Measurements from ENCODE around the gene GJD3. TPM values are rescaled to one million over a fixed set of nuclear protein-coding genes. Genes with fewer than 3 reads are reported as not detected.

Gene GJD3
- total and polyA plus RNA-seq, 12 donors: 0.44 to 8.7 (median 1.9) TPM; not detected in 3

GRCh38 chr17:40355123-40355803, 9.3 kb downstream of the GJD3 start:
- peak overlapping the region in 2 of 5 donors; percentile 50 to 64 for H3K27ac ChIP-seq
- 40 to 78% (median 44%) methylated on average over 9 to 29 of the region's 29 CpGs for WGBS, 4 donors
- H3K27me3 ChIP-seq: no peaks in the 10 kb centered on the region
- no peaks in the 10 kb centered on the region for H3K9me3 ChIP-seq (replicated peaks in 1 of 3)
- H3K4me3 ChIP-seq: no peak overlapping the region
- H3K36me3 ChIP-seq (replicated peaks in 1 of 2): peaks cover 0 to 37% of the 10 kb centered on the region in 2 donors
- peaks cover 7 to 38% of the 10 kb centered on the region in 2 donors for H3K4me1 ChIP-seq (replicated peaks in 1 of 2)
- TF ChIP-seq POLR2A (IDR thresholded peaks at IDR 0.05) (no peak), CTCF (IDR thresholded peaks at IDR 0.05) (peak; percentile 82 to 99 (median 96))
- peak; percentile 66 to 92 (median 80) for DNase-seq
- intact Hi-C loops (cut with DNase I): loop anchor here in 1 of 2 donors (2.0 to 10.0 kb wide), 2 partner anchors 50 to 160 kb away; no protein-coding TSS in a partner anchor

GRCh38 chr17:40354221-40355122, 10.1 kb downstream of the GJD3 start:
- H3K36me3 ChIP-seq (replicated peaks in 1 of 2): peaks cover 0 to 37% of the 10 kb centered on the region in 2 donors
- no peaks in the 10 kb centered on the region for H3K9me3 ChIP-seq (replicated peaks in 1 of 3)
- intact Hi-C loops (cut with DNase I): loop anchor here in 1 of 2 donors (2.0 to 10.0 kb wide), 2 partner anchors 50 to 160 kb away; no protein-coding TSS in a partner anchor
- TF ChIP-seq POLR2A (IDR thresholded peaks at IDR 0.05): no peak
- TF ChIP-seq CTCF (IDR thresholded peaks at IDR 0.05): no peak
- WGBS, 4 donors: 59 to 74% (median 69%) methylated on average over 15 to 30 of the region's 30 CpGs
- H3K4me1 ChIP-seq (replicated peaks in 1 of 2): peaks cover 7 to 44% of the 10 kb centered on the region in 2 donors
- DNase-seq: peak in 4 of 7 donors; percentile 19 to 65 (median 34)
- peak overlapping the region in 2 of 5 donors; percentile 3 to 50 for H3K27ac ChIP-seq
- no peak overlapping the region for H3K4me3 ChIP-seq
- H3K27me3 ChIP-seq: no peaks in the 10 kb centered on the region

- Histone ChIP-seq H3K27ac (peak overlapping the region in 2 of 5 donors; percentile 72 to 100), H3K4me1 (replicated peaks in 1 of 2) (peaks cover 22 to 52% of the 10 kb centered on the region in 2 donors), H3K9me3 (replicated peaks in 1 of 3) (no peaks in the 10 kb centered on the region), H3K4me3 (no peak overlapping the region), H3K36me3 (replicated peaks in 1 of 2) (peaks cover 0 to 46% of the 10 kb centered on the region in 2 donors), H3K27me3 (no peaks in the 10 kb centered on the region)
- intact Hi-C loops (cut with DNase I): loop anchor here (2.0 to 10.0 kb wide), 3 partner anchors 42 to 158 kb away; no protein-coding TSS in a partner anchor
- DNase-seq: peak in 2 of 7 donors; percentile 32 to 62
- WGBS, 4 donors: 68 to 81% (median 75%) methylated on average over 9 of the region's 9 CpGs
- TF ChIP-seq CTCF (IDR thresholded peaks at IDR 0.05): no peak
- no peak for TF ChIP-seq POLR2A (IDR thresholded peaks at IDR 0.05)
Observed at GRCh38 chr17:40352779-40353394, 11.7 kb downstream of the GJD3 start.
